ENCODE results near the gene MFGE8.

GRCh38 chr15:88866295-88866881 is 46.8 kb downstream of the MFGE8 start:
- TF ChIP-seq FOXK2 (IDR thresholded peaks at IDR 0.05) (no peak), CTBP1 (IDR thresholded peaks at IDR 0.05; ENCODE audit: borderline replicate concordance) (no peak), TARDBP (IDR thresholded peaks at IDR 0.05) (no peak), ARNT (IDR thresholded peaks at IDR 0.05) (no peak), SP1 (IDR thresholded peaks at IDR 0.05) (no peak), LEF1 (IDR thresholded peaks at IDR 0.05; ENCODE audit: borderline replicate concordance) (no peak), NFRKB (IDR thresholded peaks at IDR 0.05) (no peak), ZNF384 (IDR thresholded peaks at IDR 0.05) (no peak)
